ENCODE results near the gene SAMD4B. TPM values are rescaled to one million over a fixed set of nuclear protein-coding genes. Genes with fewer than 3 reads are reported as not detected.

The SAMD4B gene
- total and polyA plus RNA-seq, 9 of the 15 experiments (the other 6 are each of a cell fraction or from before 2014, with no cell fraction given) = 3.4 to 90.5 (median 38.0) TPM

- TF ChIP-seq, protein P1, sequence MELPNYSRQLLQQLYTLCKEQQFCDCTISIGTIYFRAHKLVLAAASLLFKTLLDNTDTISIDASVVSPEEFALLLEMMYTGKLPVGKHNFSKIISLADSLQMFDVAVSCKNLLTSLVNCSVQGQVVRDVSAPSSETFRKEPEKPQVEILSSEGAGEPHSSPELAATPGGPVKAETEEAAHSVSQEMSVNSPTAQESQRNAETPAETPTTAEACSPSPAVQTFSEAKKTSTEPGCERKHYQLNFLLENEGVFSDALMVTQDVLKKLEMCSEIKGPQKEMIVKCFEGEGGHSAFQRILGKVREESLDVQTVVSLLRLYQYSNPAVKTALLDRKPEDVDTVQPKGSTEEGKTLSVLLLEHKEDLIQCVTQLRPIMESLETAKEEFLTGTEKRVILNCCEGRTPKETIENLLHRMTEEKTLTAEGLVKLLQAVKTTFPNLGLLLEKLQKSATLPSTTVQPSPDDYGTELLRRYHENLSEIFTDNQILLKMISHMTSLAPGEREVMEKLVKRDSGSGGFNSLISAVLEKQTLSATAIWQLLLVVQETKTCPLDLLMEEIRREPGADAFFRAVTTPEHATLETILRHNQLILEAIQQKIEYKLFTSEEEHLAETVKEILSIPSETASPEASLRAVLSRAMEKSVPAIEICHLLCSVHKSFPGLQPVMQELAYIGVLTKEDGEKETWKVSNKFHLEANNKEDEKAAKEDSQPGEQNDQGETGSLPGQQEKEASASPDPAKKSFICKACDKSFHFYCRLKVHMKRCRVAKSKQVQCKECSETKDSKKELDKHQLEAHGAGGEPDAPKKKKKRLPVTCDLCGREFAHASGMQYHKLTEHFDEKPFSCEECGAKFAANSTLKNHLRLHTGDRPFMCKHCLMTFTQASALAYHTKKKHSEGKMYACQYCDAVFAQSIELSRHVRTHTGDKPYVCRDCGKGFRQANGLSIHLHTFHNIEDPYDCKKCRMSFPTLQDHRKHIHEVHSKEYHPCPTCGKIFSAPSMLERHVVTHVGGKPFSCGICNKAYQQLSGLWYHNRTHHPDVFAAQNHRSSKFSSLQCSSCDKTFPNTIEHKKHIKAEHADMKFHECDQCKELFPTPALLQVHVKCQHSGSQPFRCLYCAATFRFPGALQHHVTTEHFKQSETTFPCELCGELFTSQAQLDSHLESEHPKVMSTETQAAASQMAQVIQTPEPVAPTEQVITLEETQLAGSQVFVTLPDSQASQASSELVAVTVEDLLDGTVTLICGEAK (IDR thresholded peaks at IDR 0.05) = no peak
- TF ChIP-seq, protein P1 (CRISPR knock-in tag; IDR thresholded peaks at IDR 0.05) = no peak
- TF ChIP-seq MTF1 (CRISPR knock-in tag; IDR thresholded peaks at IDR 0.05; ENCODE audit: borderline replicate concordance) = no peak
- TF ChIP-seq NEUROD1 (IDR thresholded peaks at IDR 0.05; ENCODE audit: borderline replicate concordance, low read depth, low read length, partially characterized antibody) = peak; percentile 66
- TF ChIP-seq ZNF280A (IDR thresholded peaks at IDR 0.05; ENCODE audit: low read depth, partially characterized antibody) = no peak
- no peak for TF ChIP-seq ZNF3 (CRISPR knock-in tag; IDR thresholded peaks at IDR 0.05)
- no peak for TF ChIP-seq EHMT2 (IDR thresholded peaks at IDR 0.05)
- TF ChIP-seq ZNF766 (CRISPR knock-in tag; conservative IDR thresholded peaks at IDR 0.05) = no peak
- TF ChIP-seq GABPA (tag; conservative IDR thresholded peaks at IDR 0.05; ENCODE audit: low read depth) = 0 out of 2 replicates have a peak, but pooled peaks have one; percentile 31
- TF ChIP-seq PBX2 (CRISPR knock-in tag; IDR thresholded peaks at IDR 0.05; ENCODE audit: low read depth) = no peak
- no peak for TF ChIP-seq PBX2 (tag; conservative IDR thresholded peaks at IDR 0.05; ENCODE audit: low read depth)
Measured at GRCh38 chr19:39403331-39404312, 61.4 kb downstream of the SAMD4B start (continued).

All from K562 (cell line).